HG03565 (cell line): ENCODE results near the gene BLTP3A.

Experiments used
- ATAC-seq: cut with Tn5 transposase; IDR thresholded peaks from one replicate; pipeline ENCODE4 v1.9.1; 2021; ENCODE audit warnings: mild to moderate bottlenecking, moderate library complexity; ENCODE audit not compliant: unreplicated experiment

BLTP3A gene

DNA sequence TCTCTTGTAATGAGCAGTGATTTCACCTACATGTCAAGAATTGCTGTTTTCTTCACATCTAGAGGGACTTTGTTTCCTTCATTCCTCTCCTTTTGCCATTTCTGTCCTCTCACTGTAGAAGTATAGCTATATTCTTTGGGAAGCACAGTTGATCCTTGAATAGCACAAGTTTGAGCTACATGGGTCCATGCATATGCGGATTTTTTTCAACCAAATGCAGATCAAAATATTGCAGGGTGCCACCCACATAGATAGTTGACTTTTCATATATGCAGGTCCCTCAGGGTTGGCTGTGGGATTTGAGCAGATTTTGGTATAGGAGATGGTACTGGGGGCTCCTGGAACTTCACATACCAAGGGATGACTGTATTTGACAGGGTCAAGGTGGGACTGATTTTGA lies 41.1 kb downstream of the BLTP3A start:
- no peak for ATAC-seq

DNA sequence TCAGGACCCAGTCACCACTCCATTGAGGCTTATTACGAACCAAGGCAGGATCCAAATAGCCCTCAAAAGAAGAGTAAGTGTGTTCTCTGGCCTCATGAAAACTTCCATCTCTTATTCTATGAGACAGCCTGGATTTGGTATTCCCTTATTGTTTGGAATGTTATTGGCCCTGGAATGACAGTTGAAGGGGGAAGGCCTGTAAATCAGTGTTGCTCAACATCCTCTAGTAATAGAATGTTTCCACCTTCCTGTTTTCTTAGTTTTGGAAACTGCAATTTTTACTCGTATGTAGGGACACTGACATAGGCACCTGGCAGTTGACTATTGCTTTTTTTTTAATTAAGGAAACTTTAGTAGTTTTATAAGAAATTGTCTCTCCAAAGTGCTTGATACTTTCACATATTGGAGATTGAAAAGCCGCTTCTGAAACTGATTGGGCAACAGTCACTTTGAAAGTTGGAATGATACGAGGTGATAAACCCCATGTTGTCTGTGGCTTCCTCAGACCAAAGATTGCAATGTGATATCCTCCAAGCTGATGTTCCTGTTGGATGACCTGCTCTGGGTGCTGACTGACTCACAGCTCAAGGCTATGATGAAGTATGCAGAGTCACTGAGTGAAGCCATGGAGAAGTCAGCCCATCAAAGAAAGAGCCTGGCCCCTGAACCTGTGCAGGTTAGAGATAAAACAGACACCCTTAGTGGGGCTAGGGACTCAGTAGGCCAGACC lies 43.1 kb downstream of the BLTP3A start:
- ATAC-seq, result no peak

DNA sequence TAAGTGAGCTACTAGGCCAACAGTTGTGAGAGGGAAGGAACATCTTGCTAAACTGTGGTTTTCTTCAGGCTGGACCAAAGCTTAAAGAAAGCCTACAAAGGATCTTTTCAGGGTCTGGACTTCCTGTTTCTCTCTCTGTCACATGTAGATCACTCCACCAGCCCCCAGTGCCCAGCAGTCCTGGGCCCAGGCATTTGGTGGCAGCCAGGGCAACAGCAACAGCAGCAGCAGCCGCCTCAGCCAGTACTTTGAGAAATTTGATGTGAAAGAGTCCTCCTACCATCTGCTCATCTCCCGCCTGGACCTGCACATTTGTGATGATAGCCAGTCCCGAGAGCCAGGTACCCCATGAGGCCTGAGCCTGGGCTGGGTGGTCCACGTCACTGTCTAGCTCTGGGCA lies 44.1 kb downstream of the BLTP3A start:
- ATAC-seq, result no peak

DNA sequence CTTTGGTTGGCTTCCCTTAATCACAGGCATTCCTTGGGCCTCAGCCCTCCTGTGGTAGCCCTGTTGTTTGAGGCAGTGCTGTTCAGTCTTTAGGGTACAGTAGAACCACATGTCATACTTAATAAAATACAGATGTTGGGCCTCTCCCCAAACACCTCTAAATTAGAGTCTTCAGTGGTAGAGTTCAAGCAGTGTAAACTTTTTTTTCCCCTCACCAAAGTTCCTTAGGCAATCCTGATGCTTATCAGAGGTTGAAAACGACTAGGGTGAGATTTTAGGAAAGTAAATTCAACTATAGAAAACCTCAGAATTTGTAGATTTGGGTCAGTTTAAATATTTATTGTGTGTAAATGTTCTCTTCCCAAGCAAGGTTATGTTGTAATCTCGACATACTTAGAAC lies 44.6 kb downstream of the BLTP3A start:
- ATAC-seq, result no peak

DNA sequence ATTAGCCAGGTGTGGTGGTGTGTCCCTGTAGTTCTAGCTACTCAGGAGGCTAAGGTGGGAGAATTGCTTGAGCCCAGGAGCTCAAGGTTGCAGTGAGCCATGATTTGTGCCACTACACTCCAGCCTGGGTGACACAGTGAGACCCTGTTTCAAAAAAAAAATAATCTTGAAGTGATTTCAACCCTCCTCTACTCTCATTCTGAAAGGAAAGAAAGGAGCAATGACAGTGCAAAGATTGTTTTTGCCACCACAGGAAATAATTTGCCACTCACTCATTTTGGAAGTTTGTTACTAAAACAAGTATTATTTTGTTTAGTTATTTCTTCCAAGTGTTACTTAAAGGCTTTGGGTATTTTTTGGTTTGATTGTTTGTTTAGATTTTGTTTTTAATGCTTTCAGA lies 45.6 kb downstream of the BLTP3A start:
- ATAC-seq, result no peak

DNA sequence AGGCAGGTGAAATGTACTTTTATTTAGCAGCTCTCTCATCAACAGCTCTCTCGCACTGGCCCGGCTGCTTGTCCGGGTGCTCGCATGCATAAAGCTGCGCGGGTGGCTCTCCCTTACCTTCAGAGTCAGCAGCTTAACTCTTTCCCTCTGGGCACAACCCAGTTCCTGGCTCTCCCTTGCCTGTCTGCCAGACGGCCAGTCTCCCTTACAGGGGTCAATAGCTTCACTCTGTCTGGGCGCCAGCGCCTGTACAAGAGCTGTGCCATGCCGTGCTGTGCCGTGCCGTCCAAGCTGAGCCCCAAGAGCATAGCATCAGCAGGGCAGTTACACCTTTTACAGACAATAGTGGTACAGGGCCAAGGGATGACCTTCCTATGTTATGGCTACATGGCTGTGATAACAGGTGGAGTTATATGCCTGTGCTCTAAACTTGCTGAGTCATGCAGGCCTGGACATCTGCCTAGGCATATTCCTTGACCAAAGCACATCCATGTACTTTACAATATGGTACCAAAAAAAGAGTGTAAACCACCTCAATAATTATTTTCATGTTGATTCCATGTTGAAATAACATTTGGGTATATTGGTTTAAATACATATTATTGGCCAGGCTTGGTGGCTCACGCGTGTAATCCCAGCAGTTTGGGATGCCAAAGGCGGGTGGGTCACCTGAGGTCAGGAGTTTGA lies 47.9 kb downstream of the BLTP3A start:
- no peak for ATAC-seq
